EL (cell line): ENCODE measurements around the gene ARHGAP19.

ENCODE experiments used
- DNase-seq: peaks from one replicate; pipeline ENCODE4 v3.0.0-alpha.2; 2016

Gene ARHGAP19

GRCh38 chr10:97228130-97228774 lies 64.2 kb downstream of the ARHGAP19 start:
- DNase-seq = no peak

- no peak for DNase-seq
Measured at GRCh38 chr10:97226398-97226797, 66.0 kb downstream of the ARHGAP19 start.

GRCh38 chr10:97224483-97225435 lies 67.7 kb downstream of the ARHGAP19 start:
- no peak for DNase-seq

GRCh38 chr10:97222326-97222961 lies 70.0 kb downstream of the ARHGAP19 start:
- DNase-seq = no peak

GRCh38 chr10:97220355-97220754 lies 72.1 kb downstream of the ARHGAP19 start:
- no peak for DNase-seq

GRCh38 chr10:97217299-97217698 lies 75.1 kb downstream of the ARHGAP19 start:
- no peak for DNase-seq

GRCh38 chr10:97215619-97216260 lies 76.7 kb downstream of the ARHGAP19 start:
- no peak for DNase-seq

- no peak for DNase-seq
Measured at GRCh38 chr10:97213431-97213830, 79.0 kb downstream of the ARHGAP19 start.

GRCh38 chr10:97211229-97211628 lies 81.2 kb downstream of the ARHGAP19 start:
- no peak for DNase-seq

- peak; percentile 67 for DNase-seq
Measured at GRCh38 chr10:97210543-97210960, 81.9 kb downstream of the ARHGAP19 start.

GRCh38 chr10:97207756-97208346 lies 84.6 kb downstream of the ARHGAP19 start:
- no peak for DNase-seq

- no peak for DNase-seq
Measured at GRCh38 chr10:97207131-97207530, 85.3 kb downstream of the ARHGAP19 start.

- no peak for DNase-seq
Measured at GRCh38 chr10:97204826-97205679, 87.4 kb downstream of the ARHGAP19 start.

GRCh38 chr10:97203220-97203619 lies 89.2 kb downstream of the ARHGAP19 start:
- no peak for DNase-seq

GRCh38 chr10:97200616-97201015 lies 91.8 kb downstream of the ARHGAP19 start:
- DNase-seq = no peak

GRCh38 chr10:97199152-97199551 lies 93.3 kb downstream of the ARHGAP19 start:
- DNase-seq = no peak

GRCh38 chr10:97197030-97197500 lies 95.4 kb downstream of the ARHGAP19 start:
- no peak for DNase-seq

GRCh38 chr10:97196223-97197029 lies 96.0 kb downstream of the ARHGAP19 start:
- peak; percentile 62 for DNase-seq

- no peak for DNase-seq
Measured at GRCh38 chr10:97195706-97196222, 96.7 kb downstream of the ARHGAP19 start.

GRCh38 chr10:97192952-97193435 lies 99.4 kb downstream of the ARHGAP19 start:
- no peak for DNase-seq
